ENCODE results near the gene ARHGAP6.

GRCh38 chrX:11197671-11198070 is 468.0 kb downstream of the ARHGAP6 start:
- TF ChIP-seq, protein P1, sequence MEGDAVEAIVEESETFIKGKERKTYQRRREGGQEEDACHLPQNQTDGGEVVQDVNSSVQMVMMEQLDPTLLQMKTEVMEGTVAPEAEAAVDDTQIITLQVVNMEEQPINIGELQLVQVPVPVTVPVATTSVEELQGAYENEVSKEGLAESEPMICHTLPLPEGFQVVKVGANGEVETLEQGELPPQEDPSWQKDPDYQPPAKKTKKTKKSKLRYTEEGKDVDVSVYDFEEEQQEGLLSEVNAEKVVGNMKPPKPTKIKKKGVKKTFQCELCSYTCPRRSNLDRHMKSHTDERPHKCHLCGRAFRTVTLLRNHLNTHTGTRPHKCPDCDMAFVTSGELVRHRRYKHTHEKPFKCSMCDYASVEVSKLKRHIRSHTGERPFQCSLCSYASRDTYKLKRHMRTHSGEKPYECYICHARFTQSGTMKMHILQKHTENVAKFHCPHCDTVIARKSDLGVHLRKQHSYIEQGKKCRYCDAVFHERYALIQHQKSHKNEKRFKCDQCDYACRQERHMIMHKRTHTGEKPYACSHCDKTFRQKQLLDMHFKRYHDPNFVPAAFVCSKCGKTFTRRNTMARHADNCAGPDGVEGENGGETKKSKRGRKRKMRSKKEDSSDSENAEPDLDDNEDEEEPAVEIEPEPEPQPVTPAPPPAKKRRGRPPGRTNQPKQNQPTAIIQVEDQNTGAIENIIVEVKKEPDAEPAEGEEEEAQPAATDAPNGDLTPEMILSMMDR (conservative IDR thresholded peaks at IDR 0.05): no peak
- TF ChIP-seq ZFX (IDR thresholded peaks at IDR 0.05): no peak

All from C4-2B (cell line).